K562 (cell line): Measurements from ENCODE around the gene DNMBP. TPM values are rescaled to one million over a fixed set of nuclear protein-coding genes. Genes with fewer than 3 reads are reported as not detected.

Experiments used
- FOXA3 ChIP-seq, 2 experiments: fragments of 450-650 bp in 1 of 2; sonication (generic) in 1 of 2; formaldehyde crosslinking; IDR thresholded peaks in 1 of 2; conservative IDR thresholded peaks in 1 of 2; 2 replicates each; pipeline versions ENCODE4 v1.4.0 to v1.8.0; 2020 to 2022; ENCODE audit warnings: mild to moderate bottlenecking in 2 of 2, missing genetic modification reagents in 1 of 2
- GATAD2B ChIP-seq: fragments of 450-650 bp; IDR thresholded peaks from 2 replicates; pipeline ENCODE4 v1.6.1; 2017; ENCODE audit warnings: mild to moderate bottlenecking, borderline replicate concordance
- HDAC2 ChIP-seq: fragments of 450-650 bp; IDR thresholded peaks from 2 replicates; pipeline ENCODE4 v1.6.1; 2016; ENCODE audit warnings: mild to moderate bottlenecking
- HEY1 ChIP-seq: fragments of 250-450 bp; sonication (Bioruptor Pico); IDR thresholded peaks from 2 replicates; pipeline ENCODE4 v1.5.0; 2020; ENCODE audit warnings: mild to moderate bottlenecking, moderate library complexity, borderline replicate concordance
- HNRNPL ChIP-seq: fragments of 200-400 bp; formaldehyde crosslinking; IDR thresholded peaks from 2 replicates; pipeline ENCODE4 v1.6.1; 2017; ENCODE audit warnings: low read depth, mild to moderate bottlenecking, low read length
- HNRNPLL ChIP-seq: fragments of 200-400 bp; formaldehyde crosslinking; IDR thresholded peaks from 2 replicates; pipeline ENCODE4 v1.6.1; 2017; ENCODE audit warnings: low read length, low read depth, mild to moderate bottlenecking; ENCODE audit not compliant: poor library complexity, severe bottlenecking
- HOXB6 ChIP-seq: fragments of 250-450 bp; sonication (Bioruptor Pico); IDR thresholded peaks from 2 replicates; pipeline ENCODE4 v1.5.1; 2022; ENCODE audit warnings: mild to moderate bottlenecking, borderline replicate concordance
- LARP7 ChIP-seq: fragments of 450-650 bp; IDR thresholded peaks from 2 replicates; pipeline ENCODE4 v1.6.1; 2016
- MYBL2 ChIP-seq, 2 experiments: fragments of 450-650 bp in 1 of 2; sonication (generic) in 1 of 2; formaldehyde crosslinking in 1 of 2; IDR thresholded peaks; 2 replicates each; pipeline versions ENCODE4 v1.6.1 to v1.8.1; 2017 to 2022; ENCODE audit warnings: borderline replicate concordance in 1 of 2, inconsistent platforms in 1 of 2, low read depth in 1 of 2, mild to moderate bottlenecking in 1 of 2, missing genetic modification reagents in 1 of 2, moderate library complexity in 1 of 2
- NR2C2 ChIP-seq, 2 experiments: fragments of 200-800 bp in 1 of 2; sonication (Bioruptor generic) in 1 of 2; sonication (generic) in 1 of 2; formaldehyde crosslinking in 1 of 2; IDR thresholded peaks; 2 replicates each; pipeline versions ENCODE4 v1.6.1 to v1.8.0; 2016 to 2022; ENCODE audit warnings: mild to moderate bottlenecking in 1 of 2, missing compliant biosample characterization in 1 of 2, missing genetic modification characterization in 1 of 2, missing genetic modification reagents in 1 of 2
- PCBP1 ChIP-seq: fragments of 200-400 bp; formaldehyde crosslinking; IDR thresholded peaks from 2 replicates; pipeline ENCODE4 v1.6.1; 2018; ENCODE audit warnings: mild to moderate bottlenecking, low read depth, low read length; ENCODE audit not compliant: poor library complexity, severe bottlenecking
- RB1 ChIP-seq: fragments of 450-650 bp; IDR thresholded peaks from 2 replicates; pipeline ENCODE4 v1.6.1; 2017; ENCODE audit warnings: low read depth, mild to moderate bottlenecking
- RBBP5 ChIP-seq: fragments of 200-600 bp; sonication (generic); IDR thresholded peaks from 2 replicates; pipeline ENCODE4 v1.6.1; 2012; ENCODE audit warnings: borderline replicate concordance, mild to moderate bottlenecking, low read length, control low read depth, inconsistent platforms; ENCODE audit not compliant: insufficient read depth, poor library complexity, severe bottlenecking
- RBM25 ChIP-seq: fragments of 200-400 bp; formaldehyde crosslinking; IDR thresholded peaks from 2 replicates; pipeline ENCODE4 v1.6.1; 2018; ENCODE audit warnings: low read length, low read depth, moderate library complexity; ENCODE audit not compliant: severe bottlenecking
- SNRNP70 ChIP-seq: fragments of 200-400 bp; formaldehyde crosslinking; optimal IDR thresholded peaks from 2 replicates; pipeline ENCODE3; 2017; ENCODE audit warnings: low read depth, low read length
- TAF1 ChIP-seq: IDR thresholded peaks from 2 replicates; pipeline ENCODE4 v1.6.1; 2011; ENCODE audit warnings: mild to moderate bottlenecking, low read length, moderate library complexity; ENCODE audit not compliant: insufficient read depth, control insufficient read depth, severe bottlenecking; ENCODE audit errors: extremely low read depth
- TRIM28 ChIP-seq: fragments of 450-650 bp; IDR thresholded peaks from 2 replicates; pipeline ENCODE4 v1.6.1; 2017
- ZNF197 ChIP-seq: fragments of 200-800 bp; sonication (Bioruptor generic); IDR thresholded peaks from 2 replicates; pipeline ENCODE4 v1.6.1; 2016; ENCODE audit warnings: low read depth, missing genetic modification characterization, missing compliant biosample characterization
- ZNF232 ChIP-seq: sonication (generic); formaldehyde crosslinking; IDR thresholded peaks from 2 replicates; pipeline ENCODE4 v1.8.0; 2022; ENCODE audit warnings: mild to moderate bottlenecking, missing genetic modification reagents
- ZNF431 ChIP-seq: sonication (generic); formaldehyde crosslinking; IDR thresholded peaks from 2 replicates; pipeline ENCODE4 v1.8.0; 2022; ENCODE audit warnings: mild to moderate bottlenecking, missing genetic modification reagents
- ZNF695 ChIP-seq: fragments of 450-650 bp; formaldehyde crosslinking; IDR thresholded peaks from 2 replicates; pipeline ENCODE4 v1.4.0; 2020; ENCODE audit warnings: mild to moderate bottlenecking, moderate library complexity
- ZSCAN29 ChIP-seq: fragments of 450-650 bp; IDR thresholded peaks from 2 replicates; pipeline ENCODE4 v1.6.1; 2017
- polyA plus RNA-seq, 8 experiments: library from polyadenylated mRNA; depleted of rRNA in 4 of 8; stranded (reverse) in 5 of 8; unstranded in 3 of 8; fragments of >200 nt; fragmentation: Nextera tagmentation in 2 of 8; fragmentation: Illumina TruSeq in 1 of 8; extraction: Ambion mirVana in 2 of 8; extraction: Trizol in 1 of 8; gene quantifications; 2 replicates each; pipeline versions ENCODE4 v1.2.1 to v1.2.3, GENCODE V29; 2011 to 2014; ENCODE audit warnings: inconsistent platforms in 1 of 8, missing spikeins in 1 of 8
- total RNA-seq, 7 experiments: library from RNA; depleted of rRNA in 6 of 7; stranded (reverse); fragments of >200 nt in 6 of 7; fragmentation: Illumina TruSeq in 2 of 7; extraction: Trizol in 2 of 7; gene quantifications; 2 replicates each; pipeline versions ENCODE4 v1.2.1 to v1.2.3, GENCODE V29; 2011 to 2021; ENCODE audit warnings: low replicate concordance in 1 of 7
- TF ChIP-seq, protein P1 (sequence below): fragments of 450-650 bp; conservative IDR thresholded peaks from 2 replicates; pipeline ENCODE4 v1.6.1; 2016; ENCODE audit warnings: missing genetic modification characterization, low read depth, mild to moderate bottlenecking, missing compliant biosample characterization, moderate library complexity
- TF ChIP-seq, protein P2 (sequence below): fragments of 450-650 bp; formaldehyde crosslinking; IDR thresholded peaks from 2 replicates; pipeline ENCODE4 v1.4.0; 2020; ENCODE audit warnings: mild to moderate bottlenecking
- TF ChIP-seq, protein P3 (sequence below), 2 experiments: fragments of 250-450 bp in 1 of 2; fragments of 450-650 bp in 1 of 2; sonication (Bioruptor Pico) in 1 of 2; IDR thresholded peaks; 2 replicates each; pipeline versions ENCODE4 v1.6.1 to v1.8.0; 2016 to 2021; ENCODE audit warnings: mild to moderate bottlenecking in 2 of 2, moderate library complexity in 2 of 2, missing compliant biosample characterization in 1 of 2, missing genetic modification characterization in 1 of 2

DNMBP gene
- total and polyA plus RNA-seq, 9 of the 15 experiments (the other 6 are each of a cell fraction or from before 2014, with no cell fraction given), result 0.83 to 3.7 (median 2.2) TPM

DNA sequence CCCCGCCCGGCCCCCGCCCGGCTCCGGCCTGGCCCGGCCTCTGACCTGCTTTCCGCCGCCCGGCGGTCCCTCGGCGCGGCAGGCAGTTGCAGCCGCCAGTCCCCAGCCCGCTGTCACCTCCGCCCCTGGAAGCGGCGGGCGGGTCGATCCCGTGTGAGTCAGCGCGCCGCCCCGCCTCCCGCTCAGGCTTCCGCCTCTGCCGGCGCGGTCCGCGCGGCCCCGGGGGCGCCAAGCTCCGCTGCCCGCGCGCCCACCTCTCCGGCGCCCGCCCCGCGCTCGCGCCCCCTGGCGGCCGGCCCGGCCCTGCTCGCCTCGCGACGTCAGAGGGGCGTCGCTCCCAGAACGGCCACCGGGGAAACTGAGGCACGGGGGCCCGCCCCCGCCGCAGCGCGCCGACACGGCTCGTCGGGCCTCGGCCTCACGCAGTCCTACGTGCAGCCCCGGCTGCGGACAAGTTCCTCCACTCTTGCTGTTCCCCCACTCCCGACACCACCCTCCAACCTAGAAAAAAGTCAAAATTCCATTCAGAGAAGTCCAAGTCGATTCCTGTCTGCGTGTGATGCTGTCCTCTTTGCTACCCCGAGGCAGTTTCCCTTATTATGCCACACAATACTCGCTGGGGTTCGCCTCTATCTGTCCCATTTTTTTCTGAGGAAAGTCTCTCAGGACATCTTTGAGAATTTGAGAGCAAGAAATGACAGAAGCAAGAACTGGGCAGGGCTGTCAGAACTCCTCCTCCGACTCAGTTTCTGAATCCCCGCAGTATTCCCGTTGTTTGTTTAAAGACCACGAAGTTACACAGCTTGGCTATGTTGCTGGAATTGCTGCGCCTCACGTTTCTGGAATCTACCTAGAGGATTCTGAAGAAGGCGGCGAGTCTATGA, at the start of gene DNMBP (continued):
- no peak for TF ChIP-seq RBBP5
- no peak for TF ChIP-seq TRIM28
- no peak for TF ChIP-seq PCBP1
- TF ChIP-seq GATAD2B, result peak; percentile 78
- TF ChIP-seq, protein P1, sequence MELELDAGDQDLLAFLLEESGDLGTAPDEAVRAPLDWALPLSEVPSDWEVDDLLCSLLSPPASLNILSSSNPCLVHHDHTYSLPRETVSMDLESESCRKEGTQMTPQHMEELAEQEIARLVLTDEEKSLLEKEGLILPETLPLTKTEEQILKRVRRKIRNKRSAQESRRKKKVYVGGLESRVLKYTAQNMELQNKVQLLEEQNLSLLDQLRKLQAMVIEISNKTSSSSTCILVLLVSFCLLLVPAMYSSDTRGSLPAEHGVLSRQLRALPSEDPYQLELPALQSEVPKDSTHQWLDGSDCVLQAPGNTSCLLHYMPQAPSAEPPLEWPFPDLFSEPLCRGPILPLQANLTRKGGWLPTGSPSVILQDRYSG, result no peak
- TF ChIP-seq RBM25, result no peak
- no peak for TF ChIP-seq HEY1 (CRISPR knock-in tag)
- TF ChIP-seq ZNF197 (CRISPR knock-in tag), result no peak
- no peak for TF ChIP-seq ZNF232 (CRISPR knock-in tag)
- no peak for TF ChIP-seq HOXB6
- TF ChIP-seq, protein P2, sequence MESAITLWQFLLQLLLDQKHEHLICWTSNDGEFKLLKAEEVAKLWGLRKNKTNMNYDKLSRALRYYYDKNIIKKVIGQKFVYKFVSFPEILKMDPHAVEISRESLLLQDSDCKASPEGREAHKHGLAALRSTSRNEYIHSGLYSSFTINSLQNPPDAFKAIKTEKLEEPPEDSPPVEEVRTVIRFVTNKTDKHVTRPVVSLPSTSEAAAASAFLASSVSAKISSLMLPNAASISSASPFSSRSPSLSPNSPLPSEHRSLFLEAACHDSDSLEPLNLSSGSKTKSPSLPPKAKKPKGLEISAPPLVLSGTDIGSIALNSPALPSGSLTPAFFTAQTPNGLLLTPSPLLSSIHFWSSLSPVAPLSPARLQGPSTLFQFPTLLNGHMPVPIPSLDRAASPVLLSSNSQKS (CRISPR knock-in tag), result no peak
- no peak for TF ChIP-seq LARP7
- no peak for TF ChIP-seq MYBL2 (IDR thresholded peaks at IDR 0.05; ENCODE audit: low read depth)
- TF ChIP-seq MYBL2 (CRISPR knock-in tag; IDR thresholded peaks at IDR 0.05; ENCODE audit: borderline replicate concordance), result no peak
- TF ChIP-seq HDAC2, result no peak
- TF ChIP-seq SNRNP70, result no peak
- TF ChIP-seq NR2C2 (CRISPR knock-in tag; IDR thresholded peaks at IDR 0.05), result no peak
- TF ChIP-seq NR2C2 (tag; IDR thresholded peaks at IDR 0.05), result peak; percentile 70
- TF ChIP-seq, protein P3, sequence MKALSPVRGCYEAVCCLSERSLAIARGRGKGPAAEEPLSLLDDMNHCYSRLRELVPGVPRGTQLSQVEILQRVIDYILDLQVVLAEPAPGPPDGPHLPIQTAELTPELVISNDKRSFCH (CRISPR knock-in tag; IDR thresholded peaks at IDR 0.05), result no peak
- TF ChIP-seq, protein P3 (tag; IDR thresholded peaks at IDR 0.05), result no peak
- TF ChIP-seq ZNF431, result no peak
- TF ChIP-seq ZNF695, result no peak
- no peak for TF ChIP-seq HNRNPLL
- TF ChIP-seq ZSCAN29, result no peak
- no peak for TF ChIP-seq FOXA3 (CRISPR knock-in tag; conservative IDR thresholded peaks at IDR 0.05 in 1 of 2, IDR thresholded peaks at IDR 0.05 in 1 of 2)
- TF ChIP-seq HNRNPL, result no peak
- TF ChIP-seq TAF1, result no peak
- peak; percentile 93 for TF ChIP-seq RB1
